ENCODE measurements around the gene ANO9.

Gene ANO9

DNA sequence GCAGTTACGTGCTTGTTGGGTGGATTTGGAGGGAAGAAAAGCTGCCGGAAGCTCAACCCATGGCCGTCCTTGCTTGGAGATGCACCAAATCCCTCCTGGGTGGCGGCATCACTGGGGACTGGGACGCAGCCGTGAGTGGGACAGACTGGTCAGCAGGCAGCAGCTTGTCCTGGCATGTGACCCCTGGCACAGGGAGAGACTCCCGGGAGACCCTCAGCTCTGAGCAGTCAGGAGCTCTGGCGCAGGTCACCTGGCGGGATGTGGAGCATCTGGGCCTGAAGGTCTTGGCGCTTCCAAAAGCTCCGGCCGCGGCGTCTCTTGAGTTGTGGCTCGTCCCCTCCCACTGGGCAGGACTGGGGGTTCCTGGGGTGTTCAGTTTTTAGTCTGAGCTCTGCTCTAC is 34.6 kb upstream of the ANO9 start:
- no peak overlapping the region for H3K4me3 ChIP-seq (ENCODE audit: low read length)
- TF ChIP-seq CTCF (IDR thresholded peaks at IDR 0.05; ENCODE audit: insufficient read depth, low read depth, low read length, missing control alignments), result no peak
- DNase-seq (ENCODE audit: low read depth), result no peak

DNA sequence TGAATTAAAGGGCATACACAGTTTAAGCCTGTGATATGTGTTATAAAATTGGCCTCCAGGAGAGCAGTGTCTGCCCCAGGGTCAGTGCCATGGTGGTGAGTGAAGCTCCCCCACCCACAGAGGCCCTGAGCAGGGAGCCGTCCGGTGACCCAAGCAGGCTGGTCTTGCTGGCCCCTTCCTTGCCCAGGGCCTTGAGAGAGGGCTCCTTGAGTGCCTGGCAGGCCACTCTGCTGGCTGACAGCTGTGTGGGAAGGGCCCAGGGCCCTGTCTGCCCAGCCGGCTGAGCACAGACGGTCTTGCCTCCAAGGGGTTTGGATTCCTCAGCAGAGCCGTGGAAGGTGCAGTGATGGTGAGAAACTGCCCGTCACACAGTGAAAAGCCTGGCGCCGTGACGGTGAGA is 34.1 kb upstream of the ANO9 start:
- no peak overlapping the region for H3K4me3 ChIP-seq (ENCODE audit: low read length)
- no peak for TF ChIP-seq CTCF (IDR thresholded peaks at IDR 0.05; ENCODE audit: insufficient read depth, low read depth, low read length, missing control alignments)
- no peak for DNase-seq (ENCODE audit: low read depth)

- no peak for TF ChIP-seq CTCF (IDR thresholded peaks at IDR 0.05; ENCODE audit: insufficient read depth, low read depth, low read length, missing control alignments)
- no peak overlapping the region for H3K4me3 ChIP-seq (ENCODE audit: low read length)
- DNase-seq (ENCODE audit: low read depth), result no peak
These were observed 33.2 kb upstream of the ANO9 start for GRCh38 chr11:474914-475506.

DNA sequence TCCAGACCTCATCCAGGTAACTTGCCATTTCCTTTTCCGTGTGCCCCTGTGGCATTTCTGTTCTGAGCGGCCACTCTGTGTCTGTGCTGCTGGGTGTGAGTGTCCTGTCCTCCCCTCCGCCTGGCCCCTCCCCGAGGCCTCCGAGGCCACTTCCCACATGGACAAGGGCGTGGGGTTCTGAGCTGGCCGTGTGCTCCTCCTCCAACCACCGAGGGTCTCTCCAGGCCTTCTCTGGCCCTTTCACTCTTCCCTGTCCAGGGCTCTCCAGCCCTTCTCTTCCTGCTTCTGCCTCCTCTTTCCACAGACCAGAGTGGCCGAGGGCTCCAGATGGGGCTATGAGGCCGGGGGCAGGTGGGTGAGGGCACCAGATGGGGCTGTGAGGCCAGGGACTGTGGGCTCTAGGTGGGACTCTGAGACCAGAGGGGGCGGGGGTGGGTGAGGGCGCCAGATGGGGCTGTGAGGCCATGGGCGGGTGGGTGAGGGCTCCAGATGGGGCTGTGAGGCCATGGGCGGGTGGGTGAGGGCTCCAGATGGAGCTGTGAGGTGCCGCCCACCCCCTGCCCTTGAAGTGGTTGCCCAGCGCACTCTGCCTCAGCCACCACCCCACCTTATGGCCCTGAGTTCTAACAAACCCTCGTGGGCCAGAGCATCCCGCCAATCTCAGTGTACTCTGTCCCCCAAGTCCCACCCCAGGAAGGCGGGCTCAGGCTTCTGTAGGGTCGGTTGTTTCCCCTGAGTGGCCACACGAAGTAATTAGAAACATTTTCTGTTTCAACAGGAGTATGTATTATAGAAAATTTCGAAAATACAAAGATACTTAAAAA is 32.4 kb upstream of the ANO9 start:
- TF ChIP-seq CTCF (IDR thresholded peaks at IDR 0.05; ENCODE audit: insufficient read depth, low read depth, low read length, missing control alignments), result no peak
- no peak overlapping the region for H3K4me3 ChIP-seq (ENCODE audit: low read length)
- no peak for DNase-seq (ENCODE audit: low read depth)

GRCh38 chr11:473415-473814 is 31.6 kb upstream of the ANO9 start:
- DNase-seq (ENCODE audit: low read depth), result no peak
- H3K4me3 ChIP-seq (ENCODE audit: low read length), result no peak overlapping the region
- TF ChIP-seq CTCF (IDR thresholded peaks at IDR 0.05; ENCODE audit: insufficient read depth, low read depth, low read length, missing control alignments), result no peak

DNA sequence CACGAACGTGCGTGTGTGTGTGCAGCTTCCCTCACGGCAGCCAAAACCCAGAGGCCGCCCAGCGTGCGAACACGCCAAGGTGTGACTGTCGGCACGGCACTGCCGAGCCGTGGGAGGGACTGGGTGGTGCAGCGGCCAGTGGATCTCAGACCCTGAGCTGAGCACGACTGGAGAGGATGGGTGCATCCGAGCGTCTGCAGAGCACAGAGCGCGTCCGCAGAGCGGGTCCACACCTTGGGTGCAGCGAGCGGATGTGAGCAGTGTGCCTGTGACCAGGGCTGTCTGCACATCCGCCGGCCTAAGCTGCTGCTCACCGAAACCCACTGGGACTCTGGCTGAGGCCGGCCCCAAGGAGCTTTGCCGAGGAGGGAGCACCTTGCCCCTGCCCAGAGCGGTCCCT is 31.0 kb upstream of the ANO9 start:
- DNase-seq (ENCODE audit: low read depth), result no peak
- no peak overlapping the region for H3K4me3 ChIP-seq (ENCODE audit: low read length)
- no peak for TF ChIP-seq CTCF (IDR thresholded peaks at IDR 0.05; ENCODE audit: insufficient read depth, low read depth, low read length, missing control alignments)

- DNase-seq (ENCODE audit: low read depth), result no peak
- no peak overlapping the region for H3K4me3 ChIP-seq (ENCODE audit: low read length)
- no peak for TF ChIP-seq CTCF (IDR thresholded peaks at IDR 0.05; ENCODE audit: insufficient read depth, low read depth, low read length, missing control alignments)
These were observed 30.5 kb upstream of the ANO9 start for GRCh38 chr11:472272-472671.
